Skeletal muscle tissue (tissue), 4 donors: ENCODE data around the gene MGA. TPM values are rescaled to one million over a fixed set of nuclear protein-coding genes. Genes with fewer than 3 reads are reported as not detected.
A peak's percentile ranks its signal among the peaks of the same experiment; 100 is the strongest.

Experiments
- H3K27ac ChIP-seq: one replicate; pipeline ENCODE4 v1.7.0; 2013; ENCODE audit warnings: mild to moderate bottlenecking, low read depth, low read length, inconsistent platforms
- H3K27me3 ChIP-seq, 3 donors: one replicate each; pipeline ENCODE4 v1.7.0; 2013; ENCODE audit warnings: low read length in 3 of 3; ENCODE audit not compliant: control insufficient read depth in 3 of 3, insufficient read depth in 3 of 3
- H3K36me3 ChIP-seq, 3 donors: one replicate each; pipeline ENCODE4 v1.7.0; 2013; ENCODE audit warnings: low read length in 3 of 3; ENCODE audit not compliant: control insufficient read depth in 3 of 3, insufficient read depth in 3 of 3
- H3K4me1 ChIP-seq, 3 donors: one replicate each; pipeline ENCODE4 v1.7.0; 2013; ENCODE audit warnings: low read length in 3 of 3, mild to moderate bottlenecking in 3 of 3; ENCODE audit not compliant: control insufficient read depth in 3 of 3, insufficient read depth in 3 of 3
- H3K4me3 ChIP-seq, 3 donors: one replicate each; pipeline ENCODE4 v1.7.0; 2013; ENCODE audit warnings: low read length in 3 of 3
- H3K9ac ChIP-seq, 3 donors: one replicate each; pipeline ENCODE4 v1.7.0; 2013; ENCODE audit warnings: low read length in 3 of 3, mild to moderate bottlenecking in 3 of 3, moderate library complexity in 2 of 3, low read depth in 1 of 3
- H3K9me3 ChIP-seq, 3 donors: one replicate each; pipeline ENCODE4 v1.7.0; 2013; ENCODE audit warnings: low read length in 3 of 3; ENCODE audit not compliant: control insufficient read depth in 3 of 3
- total RNA-seq: library from RNA; depleted of rRNA; stranded (reverse); fragments of >200 nt; gene quantifications from one replicate; pipeline ENCODE4 v1.2.3, GENCODE V29; 2014
- donor health status: Osteomylitis.

MGA gene
- total RNA-seq, 1 donor from 2014 or later: 77.2 TPM

GRCh38 chr15:41789236-41789635 lies 129.0 kb downstream of the MGA start:
- no peak overlapping the region for H3K4me3 ChIP-seq
- H3K36me3 ChIP-seq: no peaks in the 10 kb centered on the region
- H3K9me3 ChIP-seq: no peaks in the 10 kb centered on the region
- no peak overlapping the region for H3K27ac ChIP-seq
- H3K9ac ChIP-seq: peak overlapping the region in 1 of 3 donors; percentile 3
- H3K4me1 ChIP-seq: peaks cover 33 to 47% (median 44%) of the 10 kb centered on the region in 3 donors
- no peaks in the 10 kb centered on the region for H3K27me3 ChIP-seq

GRCh38 chr15:41789662-41790061 lies 129.5 kb downstream of the MGA start:
- Histone ChIP-seq H3K36me3 (no peaks in the 10 kb centered on the region), H3K27me3 (no peaks in the 10 kb centered on the region), H3K4me1 (peaks cover 33 to 47% (median 44%) of the 10 kb centered on the region in 3 donors), H3K9me3 (no peaks in the 10 kb centered on the region), H3K27ac (peak overlapping the region; percentile 61), H3K4me3 (no peak overlapping the region), H3K9ac (peak overlapping the region in 1 of 3 donors; percentile 3)

GRCh38 chr15:41790169-41790568 lies 130.0 kb downstream of the MGA start:
- no peaks in the 10 kb centered on the region for H3K9me3 ChIP-seq
- no peak overlapping the region for H3K4me3 ChIP-seq
- peak overlapping the region; percentile 61 for H3K27ac ChIP-seq
- H3K4me1 ChIP-seq: peaks cover 33 to 47% (median 44%) of the 10 kb centered on the region in 3 donors
- H3K9ac ChIP-seq: no peak overlapping the region
- no peaks in the 10 kb centered on the region for H3K27me3 ChIP-seq
- H3K36me3 ChIP-seq: no peaks in the 10 kb centered on the region

- Histone ChIP-seq H3K4me1 (peaks cover 35 to 49% (median 46%) of the 10 kb centered on the region in 3 donors), H3K4me3 (peak overlapping the region in 2 of 3 donors; percentile 11 to 19), H3K9ac (peak overlapping the region in 1 of 3 donors; percentile 41), H3K36me3 (no peaks in the 10 kb centered on the region), H3K9me3 (no peaks in the 10 kb centered on the region), H3K27me3 (no peaks in the 10 kb centered on the region), H3K27ac (peak overlapping the region; percentile 61)
Measured at GRCh38 chr15:41790756-41791546, 130.7 kb downstream of the MGA start.

DNA sequence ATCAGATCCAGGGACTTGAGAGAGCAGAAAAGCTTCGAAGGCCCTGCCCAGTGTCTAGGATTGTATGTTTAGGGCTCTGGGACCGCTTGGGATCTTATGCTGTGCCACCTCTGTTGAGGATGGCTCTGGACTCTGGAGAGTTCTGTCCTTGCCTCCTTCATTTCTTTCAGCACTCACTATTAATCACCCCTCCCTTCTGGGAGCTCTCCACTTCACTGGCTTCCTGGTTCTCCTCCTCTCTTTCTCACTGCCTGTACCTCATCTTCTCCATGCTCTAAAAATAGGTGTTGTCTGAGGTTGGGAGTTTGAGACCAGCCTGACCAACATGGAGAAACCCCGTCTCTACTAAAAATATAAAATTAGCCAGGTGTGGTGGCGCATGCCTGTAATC lies 131.3 kb downstream of the MGA start:
- Histone ChIP-seq H3K4me1 (peaks cover 36 to 52% (median 52%) of the 10 kb centered on the region in 3 donors), H3K9ac (no peak overlapping the region), H3K27ac (peak overlapping the region; percentile 61)

GRCh38 chr15:41792000-41792637 lies 131.9 kb downstream of the MGA start:
- no peaks in the 10 kb centered on the region for H3K9me3 ChIP-seq
- peak overlapping the region; percentile 61 for H3K27ac ChIP-seq
- H3K27me3 ChIP-seq: no peaks in the 10 kb centered on the region
- peaks cover 36 to 57% (median 52%) of the 10 kb centered on the region in 3 donors for H3K4me1 ChIP-seq
- H3K4me3 ChIP-seq: no peak overlapping the region
- H3K9ac ChIP-seq: peak overlapping the region in 1 of 3 donors; percentile 45
- H3K36me3 ChIP-seq: no peaks in the 10 kb centered on the region

More for the DNA sequence above, 131.3 kb downstream of the MGA start:
- Histone ChIP-seq H3K9me3 (no peaks in the 10 kb centered on the region), H3K4me3 (peak overlapping the region in 1 of 3 donors; percentile 19), H3K36me3 (no peaks in the 10 kb centered on the region), H3K27me3 (no peaks in the 10 kb centered on the region)

GRCh38 chr15:41794081-41794480 lies 133.9 kb downstream of the MGA start:
- no peak overlapping the region for H3K4me3 ChIP-seq
- H3K36me3 ChIP-seq: no peaks in the 10 kb centered on the region
- H3K9ac ChIP-seq: no peak overlapping the region
- H3K9me3 ChIP-seq: no peaks in the 10 kb centered on the region
- H3K27me3 ChIP-seq: no peaks in the 10 kb centered on the region
- no peak overlapping the region for H3K27ac ChIP-seq
- H3K4me1 ChIP-seq: peaks cover 39 to 50% (median 43%) of the 10 kb centered on the region in 3 donors

DNA sequence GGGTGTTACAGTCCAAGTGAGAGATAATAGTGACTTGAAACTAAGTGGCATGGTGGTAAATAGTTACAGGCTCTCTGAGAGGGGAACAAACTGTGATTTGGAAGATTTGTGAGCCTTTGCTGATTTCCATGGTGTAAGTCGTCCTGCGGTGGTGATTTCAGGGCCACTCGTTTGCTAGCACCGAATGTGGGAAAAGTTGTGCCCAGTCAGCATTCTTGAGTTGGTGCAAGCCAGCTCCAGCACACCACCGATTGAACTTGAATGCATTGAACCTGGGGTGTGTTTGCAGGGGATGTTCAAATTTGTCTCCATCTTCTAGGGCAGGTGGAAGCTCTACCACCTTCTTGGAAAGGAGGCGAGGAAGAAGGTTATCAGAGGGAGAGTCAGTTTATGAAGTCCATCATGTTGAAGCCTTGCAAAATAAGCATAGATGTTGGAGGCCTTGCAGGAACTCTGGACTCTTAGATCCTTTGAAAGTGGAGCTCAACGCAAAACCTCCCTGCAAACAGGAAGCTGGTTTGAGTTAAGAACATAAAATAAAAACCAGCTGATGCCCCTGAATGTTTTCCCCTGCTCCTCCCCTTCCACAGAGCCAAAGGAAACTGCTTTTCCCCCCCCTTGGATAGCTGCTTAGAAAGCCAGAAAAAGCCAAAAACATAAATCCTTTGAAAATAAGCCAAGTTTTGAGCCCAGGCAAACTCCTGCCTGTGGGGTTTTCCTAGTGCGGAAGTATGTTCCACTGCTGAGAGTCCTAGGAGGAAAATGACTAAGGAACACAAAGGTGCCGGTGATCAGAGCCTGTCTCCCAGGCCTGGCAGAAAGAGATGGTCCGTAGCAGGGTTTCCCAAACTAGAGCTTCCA lies 136.0 kb downstream of the MGA start:
- Histone ChIP-seq H3K27ac (peak overlapping the region; percentile 36), H3K9ac (no peak overlapping the region), H3K36me3 (peaks cover 2 to 9% (median 5%) of the 10 kb centered on the region in 3 donors), H3K9me3 (no peaks in the 10 kb centered on the region), H3K4me3 (no peak overlapping the region), H3K4me1 (peaks cover 21 to 28% (median 21%) of the 10 kb centered on the region in 3 donors), H3K27me3 (no peaks in the 10 kb centered on the region)

- Histone ChIP-seq H3K27me3 (no peaks in the 10 kb centered on the region), H3K9ac (no peak overlapping the region), H3K27ac (no peak overlapping the region)
Measured at GRCh38 chr15:41797201-41797944, 137.2 kb downstream of the MGA start.

More at GRCh38 chr15:41797201-41797944, 137.2 kb downstream of the MGA start:
- H3K36me3 ChIP-seq: peaks cover 2 to 9% (median 5%) of the 10 kb centered on the region in 3 donors
- H3K9me3 ChIP-seq: no peaks in the 10 kb centered on the region
- H3K4me1 ChIP-seq: peaks cover 9 to 17% (median 10%) of the 10 kb centered on the region in 3 donors
- no peak overlapping the region for H3K4me3 ChIP-seq
